ENCODE measurements around the gene STK31.
"Not testable (repeated sequence)": the region's sequence is repeated elsewhere in the genome, so short reads cannot be mapped to it uniquely, and the experiment has no call there.

Gene STK31

GRCh38 chr7:23714150-23714464 lies 4.1 kb downstream of the STK31 start:
- no peak overlapping the region for H2AFZ ChIP-seq (ENCODE audit: low read length, unreplicated experiment)
- H3K4me3 ChIP-seq (ENCODE audit: low read depth, low read length): no peak overlapping the region
- no peak overlapping the region for H3K27ac ChIP-seq (ENCODE audit: low read depth, low read length)
- H3K27me3 ChIP-seq (ENCODE audit: insufficient read depth, low read length): no peaks in the 10 kb centered on the region
- H3K4me1 ChIP-seq (ENCODE audit: control insufficient read depth, insufficient read depth, low read length, unreplicated experiment): peaks cover 9% of the 10 kb centered on the region
- H3K79me2 ChIP-seq (ENCODE audit: control insufficient read depth, insufficient read depth, low read length, unreplicated experiment): no peaks in the 10 kb centered on the region
- H3K36me3 ChIP-seq (ENCODE audit: insufficient read depth, low read length): no peaks in the 10 kb centered on the region

- Histone ChIP-seq H3K27me3 (ENCODE audit: insufficient read depth, low read length) (no peaks in the 10 kb centered on the region), H3K79me2 (ENCODE audit: control insufficient read depth, insufficient read depth, low read length, unreplicated experiment) (no peaks in the 10 kb centered on the region), H3K4me1 (ENCODE audit: control insufficient read depth, insufficient read depth, low read length, unreplicated experiment) (peaks cover 9% of the 10 kb centered on the region), H3K27ac (ENCODE audit: low read depth, low read length) (no peak overlapping the region), H3K4me3 (ENCODE audit: low read depth, low read length) (no peak overlapping the region), H3K36me3 (ENCODE audit: insufficient read depth, low read length) (no peaks in the 10 kb centered on the region), H2AFZ (ENCODE audit: low read length, unreplicated experiment) (no peak overlapping the region)
These were observed 4.6 kb downstream of the STK31 start for GRCh38 chr7:23714579-23714978.

DNA sequence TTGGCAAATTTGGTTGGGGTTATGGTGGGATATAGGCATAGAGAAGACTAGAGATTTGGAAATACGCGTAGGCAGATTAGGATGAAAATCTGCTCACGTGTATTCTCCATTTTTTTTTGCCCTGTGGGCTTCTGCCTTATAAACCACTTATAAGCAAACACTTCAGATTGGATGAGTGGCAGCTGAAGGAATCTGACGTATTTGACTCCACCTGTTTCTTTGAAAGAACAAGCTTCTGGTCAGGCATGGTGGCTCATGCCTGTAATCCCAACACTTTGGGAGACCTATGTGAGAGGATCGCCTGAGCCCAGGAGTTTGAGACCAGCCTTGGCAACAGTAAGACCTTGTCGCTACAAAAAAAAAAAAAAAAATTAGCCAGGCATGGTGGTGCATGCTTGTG lies 5.1 kb downstream of the STK31 start:
- no peaks in the 10 kb centered on the region for H3K36me3 ChIP-seq (ENCODE audit: insufficient read depth, low read length)
- H3K27ac ChIP-seq (ENCODE audit: low read depth, low read length): no peak overlapping the region
- no peaks in the 10 kb centered on the region for H3K79me2 ChIP-seq (ENCODE audit: control insufficient read depth, insufficient read depth, low read length, unreplicated experiment)
- H3K4me1 ChIP-seq (ENCODE audit: control insufficient read depth, insufficient read depth, low read length, unreplicated experiment): peaks cover 9% of the 10 kb centered on the region
- H3K4me3 ChIP-seq (ENCODE audit: low read depth, low read length): no peak overlapping the region
- H2AFZ ChIP-seq (ENCODE audit: low read length, unreplicated experiment): no peak overlapping the region
- H3K27me3 ChIP-seq (ENCODE audit: insufficient read depth, low read length): no peaks in the 10 kb centered on the region

DNA sequence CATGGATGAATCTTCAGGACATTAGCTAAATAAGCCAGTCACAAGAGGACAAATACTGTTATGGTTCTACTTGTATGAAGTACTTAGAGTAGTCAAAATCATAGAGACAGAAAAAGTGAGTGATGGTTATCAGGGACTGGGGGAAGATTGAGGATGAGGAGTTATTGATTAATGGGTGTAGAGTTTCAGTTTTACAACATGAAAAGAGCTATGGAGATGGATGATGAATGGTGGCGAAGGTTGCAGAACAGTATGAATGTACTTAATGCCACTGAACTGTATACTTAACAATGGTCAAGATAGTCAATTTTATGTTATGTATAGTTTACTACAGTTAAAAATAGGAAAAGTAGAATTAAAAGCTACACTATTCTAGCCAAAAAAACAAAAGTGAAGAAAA lies 7.8 kb downstream of the STK31 start:
- H3K27me3 ChIP-seq (ENCODE audit: insufficient read depth, low read length): no peaks in the 10 kb centered on the region
- no peak overlapping the region for H3K27ac ChIP-seq (ENCODE audit: low read depth, low read length)
- H3K4me3 ChIP-seq (ENCODE audit: low read depth, low read length): no peak overlapping the region

DNA sequence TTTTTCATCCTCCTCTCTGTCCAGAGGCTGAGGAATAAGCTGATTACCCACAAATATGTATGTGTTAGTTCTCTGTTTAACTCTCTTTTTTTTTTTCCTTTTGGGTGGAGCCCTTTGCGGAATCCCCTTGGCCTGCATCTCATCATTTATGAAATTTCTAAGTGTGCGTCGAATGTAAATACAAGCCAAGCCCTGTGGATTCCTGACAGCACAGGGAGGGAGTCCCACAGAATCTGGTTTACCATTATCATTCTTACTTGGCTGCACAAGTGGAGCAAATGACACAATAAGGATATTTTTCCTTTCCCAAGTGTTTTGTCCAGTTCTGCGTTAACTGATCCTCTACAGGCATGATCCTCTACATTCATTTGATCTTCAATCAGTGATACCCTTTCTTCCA lies 11.4 kb downstream of the STK31 start:
- no peak overlapping the region for H3K27ac ChIP-seq (ENCODE audit: low read depth, low read length)
- H3K79me2 ChIP-seq (ENCODE audit: control insufficient read depth, insufficient read depth, low read length, unreplicated experiment): no peaks in the 10 kb centered on the region
- no peak overlapping the region for H3K4me3 ChIP-seq (ENCODE audit: low read depth, low read length)
- no peaks in the 10 kb centered on the region for H3K27me3 ChIP-seq (ENCODE audit: insufficient read depth, low read length)
- H3K4me1 ChIP-seq (ENCODE audit: control insufficient read depth, insufficient read depth, low read length, unreplicated experiment): no peaks in the 10 kb centered on the region
- H2AFZ ChIP-seq (ENCODE audit: low read length, unreplicated experiment): no peak overlapping the region
- H3K36me3 ChIP-seq (ENCODE audit: insufficient read depth, low read length): no peaks in the 10 kb centered on the region

More for the DNA sequence above, 7.8 kb downstream of the STK31 start:
- no peaks in the 10 kb centered on the region for H3K36me3 ChIP-seq (ENCODE audit: insufficient read depth, low read length)
- H3K4me1 ChIP-seq (ENCODE audit: control insufficient read depth, insufficient read depth, low read length, unreplicated experiment): peaks cover 7% of the 10 kb centered on the region
- H2AFZ ChIP-seq (ENCODE audit: low read length, unreplicated experiment): no peak overlapping the region
- H3K79me2 ChIP-seq (ENCODE audit: control insufficient read depth, insufficient read depth, low read length, unreplicated experiment): no peaks in the 10 kb centered on the region

- not testable (repeated sequence) for H3K36me3 ChIP-seq (ENCODE audit: insufficient read depth, low read length); H2AFZ ChIP-seq (ENCODE audit: low read length, unreplicated experiment); H3K27ac ChIP-seq (ENCODE audit: low read depth, low read length); H3K27me3 ChIP-seq (ENCODE audit: insufficient read depth, low read length); H3K4me3 ChIP-seq (ENCODE audit: low read depth, low read length); H3K4me1 ChIP-seq (ENCODE audit: control insufficient read depth, insufficient read depth, low read length, unreplicated experiment); H3K79me2 ChIP-seq (ENCODE audit: control insufficient read depth, insufficient read depth, low read length, unreplicated experiment)
These were observed 12.7 kb downstream of the STK31 start for GRCh38 chr7:23722587-23723216.

DNA sequence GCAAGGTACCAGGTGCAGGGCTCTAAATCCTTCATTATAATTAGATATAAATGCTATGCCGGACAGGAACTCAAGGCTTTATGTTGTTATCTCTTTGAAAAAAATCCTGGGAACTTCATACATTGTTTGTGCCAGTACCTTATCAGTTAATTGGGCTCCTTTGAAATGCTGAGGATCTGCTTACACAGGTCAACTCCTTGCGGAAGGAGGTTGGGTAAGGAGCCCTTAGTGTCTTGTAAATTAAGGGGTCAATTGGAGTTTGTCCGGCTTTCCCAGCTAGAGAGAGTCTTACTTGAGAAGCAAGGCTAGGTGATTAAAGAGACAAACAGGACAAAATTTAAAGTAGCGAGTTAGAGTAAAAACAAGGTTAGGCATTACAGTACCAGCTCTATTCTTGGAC lies 14.1 kb downstream of the STK31 start:
- not testable (repeated sequence) for H3K4me1 ChIP-seq (ENCODE audit: control insufficient read depth, insufficient read depth, low read length, unreplicated experiment); H2AFZ ChIP-seq (ENCODE audit: low read length, unreplicated experiment); H3K27ac ChIP-seq (ENCODE audit: low read depth, low read length); H3K4me3 ChIP-seq (ENCODE audit: low read depth, low read length); H3K27me3 ChIP-seq (ENCODE audit: insufficient read depth, low read length); H3K36me3 ChIP-seq (ENCODE audit: insufficient read depth, low read length); H3K79me2 ChIP-seq (ENCODE audit: control insufficient read depth, insufficient read depth, low read length, unreplicated experiment)

GRCh38 chr7:23742051-23742450 lies 32.0 kb downstream of the STK31 start:
- no peaks in the 10 kb centered on the region for H3K4me1 ChIP-seq (ENCODE audit: control insufficient read depth, insufficient read depth, low read length, unreplicated experiment)
- H3K79me2 ChIP-seq (ENCODE audit: control insufficient read depth, insufficient read depth, low read length, unreplicated experiment): no peaks in the 10 kb centered on the region
- H3K27ac ChIP-seq (ENCODE audit: low read depth, low read length): no peak overlapping the region
- H3K27me3 ChIP-seq (ENCODE audit: insufficient read depth, low read length): no peaks in the 10 kb centered on the region
- H3K36me3 ChIP-seq (ENCODE audit: insufficient read depth, low read length): no peaks in the 10 kb centered on the region
- no peak overlapping the region for H2AFZ ChIP-seq (ENCODE audit: low read length, unreplicated experiment)
- H3K4me3 ChIP-seq (ENCODE audit: low read depth, low read length): no peak overlapping the region

- H3K4me3 ChIP-seq (ENCODE audit: low read depth, low read length): no peak overlapping the region
- H3K36me3 ChIP-seq (ENCODE audit: insufficient read depth, low read length): no peaks in the 10 kb centered on the region
- H2AFZ ChIP-seq (ENCODE audit: low read length, unreplicated experiment): no peak overlapping the region
- H3K27me3 ChIP-seq (ENCODE audit: insufficient read depth, low read length): no peaks in the 10 kb centered on the region
- H3K27ac ChIP-seq (ENCODE audit: low read depth, low read length): no peak overlapping the region
- no peaks in the 10 kb centered on the region for H3K79me2 ChIP-seq (ENCODE audit: control insufficient read depth, insufficient read depth, low read length, unreplicated experiment)
- H3K4me1 ChIP-seq (ENCODE audit: control insufficient read depth, insufficient read depth, low read length, unreplicated experiment): no peaks in the 10 kb centered on the region
These were observed 33.2 kb downstream of the STK31 start for GRCh38 chr7:23743226-23743625.

- Histone ChIP-seq H3K4me1 (ENCODE audit: control insufficient read depth, insufficient read depth, low read length, unreplicated experiment) (no peaks in the 10 kb centered on the region), H3K4me3 (ENCODE audit: low read depth, low read length) (no peak overlapping the region), H3K27ac (ENCODE audit: low read depth, low read length) (no peak overlapping the region), H3K36me3 (ENCODE audit: insufficient read depth, low read length) (no peaks in the 10 kb centered on the region), H3K79me2 (ENCODE audit: control insufficient read depth, insufficient read depth, low read length, unreplicated experiment) (no peaks in the 10 kb centered on the region), H3K27me3 (ENCODE audit: insufficient read depth, low read length) (peaks cover 11% of the 10 kb centered on the region; the same call in 1 of the 2 replicates), H2AFZ (ENCODE audit: low read length, unreplicated experiment) (no peak overlapping the region)
These were observed 36.6 kb downstream of the STK31 start for GRCh38 chr7:23746629-23747028.

- no peak overlapping the region for H2AFZ ChIP-seq (ENCODE audit: low read length, unreplicated experiment)
- H3K79me2 ChIP-seq (ENCODE audit: control insufficient read depth, insufficient read depth, low read length, unreplicated experiment): no peaks in the 10 kb centered on the region
- no peaks in the 10 kb centered on the region for H3K36me3 ChIP-seq (ENCODE audit: insufficient read depth, low read length)
- H3K4me3 ChIP-seq (ENCODE audit: low read depth, low read length): no peak overlapping the region
- no peak overlapping the region for H3K27ac ChIP-seq (ENCODE audit: low read depth, low read length)
- H3K27me3 ChIP-seq (ENCODE audit: insufficient read depth, low read length): peaks cover 20% of the 10 kb centered on the region
- no peaks in the 10 kb centered on the region for H3K4me1 ChIP-seq (ENCODE audit: control insufficient read depth, insufficient read depth, low read length, unreplicated experiment)
These were observed 41.8 kb downstream of the STK31 start for GRCh38 chr7:23751852-23752251.
